A549 (cell line): ENCODE results near the gene MAPK8IP3.

Experiments used
- BHLHE40 ChIP-seq: IDR thresholded peaks from 2 replicates; pipeline ENCODE4 v1.6.1; 2012; ENCODE audit warnings: low read depth, low read length, inconsistent platforms
- CHD2 ChIP-seq: fragments of 150-350 bp; IDR thresholded peaks from 2 replicates; pipeline ENCODE4 v1.6.1; 2014; ENCODE audit warnings: low read length; ENCODE audit not compliant: partially characterized antibody
- FOSL2 ChIP-seq, 2 experiments: fragments of 450-650 bp in 1 of 2; fragments of >200 bp in 1 of 2; sonication (Bioruptor Twin) in 1 of 2; formaldehyde crosslinking; IDR thresholded peaks; 2 replicates each; pipeline versions ENCODE4 v1.5.0 to v1.6.1; 2016 to 2020; ENCODE audit warnings: mild to moderate bottlenecking in 1 of 2, moderate library complexity in 1 of 2
- RFX5 ChIP-seq: fragments of 450-650 bp; IDR thresholded peaks from 2 replicates; pipeline ENCODE4 v1.7.1; 2014; ENCODE audit warnings: antibody characterized with exemption, mild to moderate bottlenecking, moderate library complexity
- TF ChIP-seq, protein P1 (sequence below): fragments of >200 bp; sonication (Bioruptor Twin); formaldehyde crosslinking; IDR thresholded peaks from 3 replicates; pipeline ENCODE4 v1.5.1; 2016

DNA sequence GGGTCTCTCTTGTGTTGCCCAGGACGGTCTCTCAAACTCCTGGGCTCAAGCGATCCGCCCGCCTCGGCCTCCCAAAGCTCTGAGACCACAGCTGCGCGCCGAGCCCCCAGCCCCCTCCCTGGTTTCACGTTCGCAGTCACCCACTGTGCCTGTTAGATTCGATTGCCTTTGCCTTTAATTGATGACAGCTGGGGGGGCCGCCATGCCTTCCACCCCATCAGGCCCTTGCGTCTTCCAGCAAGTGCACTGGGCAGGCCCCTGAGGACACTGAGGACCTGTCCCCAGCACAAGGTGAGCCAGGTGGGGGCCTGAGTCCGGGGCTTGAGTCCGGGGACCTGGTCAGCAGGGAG lies 84.2 kb downstream of the MAPK8IP3 start:
- TF ChIP-seq, protein P1, sequence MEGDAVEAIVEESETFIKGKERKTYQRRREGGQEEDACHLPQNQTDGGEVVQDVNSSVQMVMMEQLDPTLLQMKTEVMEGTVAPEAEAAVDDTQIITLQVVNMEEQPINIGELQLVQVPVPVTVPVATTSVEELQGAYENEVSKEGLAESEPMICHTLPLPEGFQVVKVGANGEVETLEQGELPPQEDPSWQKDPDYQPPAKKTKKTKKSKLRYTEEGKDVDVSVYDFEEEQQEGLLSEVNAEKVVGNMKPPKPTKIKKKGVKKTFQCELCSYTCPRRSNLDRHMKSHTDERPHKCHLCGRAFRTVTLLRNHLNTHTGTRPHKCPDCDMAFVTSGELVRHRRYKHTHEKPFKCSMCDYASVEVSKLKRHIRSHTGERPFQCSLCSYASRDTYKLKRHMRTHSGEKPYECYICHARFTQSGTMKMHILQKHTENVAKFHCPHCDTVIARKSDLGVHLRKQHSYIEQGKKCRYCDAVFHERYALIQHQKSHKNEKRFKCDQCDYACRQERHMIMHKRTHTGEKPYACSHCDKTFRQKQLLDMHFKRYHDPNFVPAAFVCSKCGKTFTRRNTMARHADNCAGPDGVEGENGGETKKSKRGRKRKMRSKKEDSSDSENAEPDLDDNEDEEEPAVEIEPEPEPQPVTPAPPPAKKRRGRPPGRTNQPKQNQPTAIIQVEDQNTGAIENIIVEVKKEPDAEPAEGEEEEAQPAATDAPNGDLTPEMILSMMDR, result no peak
- TF ChIP-seq FOSL2 (IDR thresholded peaks at IDR 0.05), result no peak
- no peak for TF ChIP-seq FOSL2 (CRISPR knock-in tag; IDR thresholded peaks at IDR 0.05)
- TF ChIP-seq BHLHE40, result no peak
- TF ChIP-seq CHD2, result no peak
- no peak for TF ChIP-seq RFX5
